Measurements from ENCODE around the gene GEMIN7.

Gene GEMIN7

DNA sequence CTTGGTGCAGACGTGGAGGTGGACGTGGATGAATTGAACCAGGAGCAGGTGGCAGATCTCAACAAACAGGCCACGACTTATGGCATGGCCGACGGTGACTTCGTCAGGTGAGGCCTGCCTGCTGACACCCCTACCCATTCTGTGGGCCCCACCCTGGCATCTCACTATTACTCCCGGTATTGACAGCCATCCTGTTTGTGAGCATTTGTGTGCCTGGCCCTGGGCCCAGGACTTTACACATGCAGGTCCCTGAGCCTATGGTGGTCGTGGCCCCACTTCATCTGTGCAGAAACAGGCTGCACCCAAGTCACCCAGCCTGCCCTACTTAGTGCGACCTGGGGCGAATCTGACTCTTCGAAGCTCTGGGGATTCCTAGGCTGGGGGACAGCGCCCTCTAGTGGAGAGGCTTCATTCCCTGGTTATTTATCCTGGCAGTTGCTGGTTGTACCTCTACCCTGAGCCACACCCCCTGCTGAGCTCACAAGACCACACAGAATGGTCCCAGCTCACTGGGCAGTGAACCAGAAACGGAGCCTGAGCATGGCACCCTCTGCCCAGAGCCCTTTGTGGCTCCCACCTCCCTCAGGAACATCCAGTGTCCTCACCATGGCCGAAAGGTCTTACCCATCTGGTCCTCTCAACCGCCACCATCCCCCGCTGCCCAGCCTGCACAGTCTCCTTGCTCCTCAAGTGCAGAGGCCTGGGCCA, 19.6 kb upstream of the GEMIN7 start:
- H3K9me3 ChIP-seq (ENCODE audit: control insufficient read depth, low read length): no peaks in the 10 kb centered on the region
- no peaks in the 10 kb centered on the region for H3K27me3 ChIP-seq (replicated peaks; ENCODE audit: control insufficient read depth, insufficient read depth, low read length, poor library complexity, severe bottlenecking)
- peak; percentile 61 to 77 (median 67) for DNase-seq
- no peaks in the 10 kb centered on the region for H3K4me1 ChIP-seq (ENCODE audit: control insufficient read depth, insufficient read depth, low read length, poor library complexity, severe bottlenecking)
- H3K4me3 ChIP-seq (ENCODE audit: insufficient read depth, low read depth, low read length, poor library complexity, severe bottlenecking): no peak overlapping the region
- peaks cover 85% of the 10 kb centered on the region for H3K36me3 ChIP-seq (ENCODE audit: control insufficient read depth, insufficient read depth, low read length)
- H3K27ac ChIP-seq (ENCODE audit: insufficient read depth, low read length, poor library complexity, severe bottlenecking): no peak overlapping the region

GRCh38 chr19:45061965-45062364, 17.1 kb upstream of the GEMIN7 start:
- H3K36me3 ChIP-seq (ENCODE audit: control insufficient read depth, insufficient read depth, low read length): peaks cover 78% of the 10 kb centered on the region
- H3K27ac ChIP-seq (ENCODE audit: insufficient read depth, low read length, poor library complexity, severe bottlenecking): no peak overlapping the region
- H3K4me3 ChIP-seq (ENCODE audit: insufficient read depth, low read depth, low read length, poor library complexity, severe bottlenecking): no peak overlapping the region
- H3K9me3 ChIP-seq (ENCODE audit: control insufficient read depth, low read length): no peaks in the 10 kb centered on the region
- H3K4me1 ChIP-seq (ENCODE audit: control insufficient read depth, insufficient read depth, low read length, poor library complexity, severe bottlenecking): no peaks in the 10 kb centered on the region
- H3K27me3 ChIP-seq (replicated peaks; ENCODE audit: control insufficient read depth, insufficient read depth, low read length, poor library complexity, severe bottlenecking): no peaks in the 10 kb centered on the region
- no peak for DNase-seq

DNA sequence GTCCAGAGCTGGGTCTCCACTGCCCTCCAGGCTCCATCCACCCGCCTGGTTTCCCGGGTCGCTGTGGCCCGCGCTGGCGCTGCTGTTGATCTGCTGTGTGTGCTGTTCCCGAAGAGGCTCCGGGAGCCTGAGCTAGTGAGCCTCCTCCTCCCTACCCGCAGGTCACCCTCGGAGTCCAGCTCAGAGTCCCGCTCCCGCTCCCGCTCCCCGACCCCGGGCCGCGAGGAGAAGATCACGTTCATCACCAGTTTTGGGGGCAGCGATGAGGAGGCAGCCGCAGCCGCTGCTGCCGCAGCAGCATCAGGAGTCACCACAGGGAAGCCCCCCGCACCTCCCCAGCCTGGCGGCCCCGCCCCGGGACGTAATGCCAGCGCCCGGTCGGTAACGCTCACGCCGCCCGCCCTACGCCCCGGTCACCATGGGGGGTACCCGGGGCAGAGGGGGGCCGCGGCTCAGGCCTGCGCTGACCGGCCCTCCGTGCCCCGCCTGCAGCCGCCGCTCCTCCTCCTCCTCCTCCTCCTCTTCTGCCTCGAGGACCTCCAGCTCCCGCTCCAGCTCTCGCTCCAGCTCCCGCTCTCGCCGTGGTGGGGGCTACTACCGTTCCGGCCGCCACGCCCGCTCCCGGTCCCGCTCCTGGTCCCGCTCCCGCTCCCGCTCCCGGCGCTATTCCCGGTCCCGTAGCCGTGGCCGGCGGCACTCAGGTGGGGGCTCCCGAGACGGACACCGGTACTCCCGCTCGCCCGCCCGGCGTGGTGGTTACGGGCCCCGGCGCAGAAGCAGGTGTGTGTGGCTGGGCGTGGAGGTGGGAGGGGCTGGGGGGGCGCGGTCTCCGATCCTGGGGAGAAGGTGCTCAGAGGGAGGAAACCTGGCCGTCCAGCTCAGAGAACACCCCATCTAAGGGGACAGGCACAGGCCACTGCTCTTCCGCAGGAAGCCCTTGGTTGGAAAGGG, 14.9 kb upstream of the GEMIN7 start:
- Histone ChIP-seq H3K4me3 (ENCODE audit: insufficient read depth, low read depth, low read length, poor library complexity, severe bottlenecking) (no peak overlapping the region), H3K27ac (ENCODE audit: insufficient read depth, low read length, poor library complexity, severe bottlenecking) (no peak overlapping the region), H3K27me3 (replicated peaks; ENCODE audit: control insufficient read depth, insufficient read depth, low read length, poor library complexity, severe bottlenecking) (no peaks in the 10 kb centered on the region), H3K36me3 (ENCODE audit: control insufficient read depth, insufficient read depth, low read length) (peaks cover 77% of the 10 kb centered on the region), H3K9me3 (ENCODE audit: control insufficient read depth, low read length) (no peaks in the 10 kb centered on the region), H3K4me1 (ENCODE audit: control insufficient read depth, insufficient read depth, low read length, poor library complexity, severe bottlenecking) (no peaks in the 10 kb centered on the region)
- no peak for DNase-seq

DNA sequence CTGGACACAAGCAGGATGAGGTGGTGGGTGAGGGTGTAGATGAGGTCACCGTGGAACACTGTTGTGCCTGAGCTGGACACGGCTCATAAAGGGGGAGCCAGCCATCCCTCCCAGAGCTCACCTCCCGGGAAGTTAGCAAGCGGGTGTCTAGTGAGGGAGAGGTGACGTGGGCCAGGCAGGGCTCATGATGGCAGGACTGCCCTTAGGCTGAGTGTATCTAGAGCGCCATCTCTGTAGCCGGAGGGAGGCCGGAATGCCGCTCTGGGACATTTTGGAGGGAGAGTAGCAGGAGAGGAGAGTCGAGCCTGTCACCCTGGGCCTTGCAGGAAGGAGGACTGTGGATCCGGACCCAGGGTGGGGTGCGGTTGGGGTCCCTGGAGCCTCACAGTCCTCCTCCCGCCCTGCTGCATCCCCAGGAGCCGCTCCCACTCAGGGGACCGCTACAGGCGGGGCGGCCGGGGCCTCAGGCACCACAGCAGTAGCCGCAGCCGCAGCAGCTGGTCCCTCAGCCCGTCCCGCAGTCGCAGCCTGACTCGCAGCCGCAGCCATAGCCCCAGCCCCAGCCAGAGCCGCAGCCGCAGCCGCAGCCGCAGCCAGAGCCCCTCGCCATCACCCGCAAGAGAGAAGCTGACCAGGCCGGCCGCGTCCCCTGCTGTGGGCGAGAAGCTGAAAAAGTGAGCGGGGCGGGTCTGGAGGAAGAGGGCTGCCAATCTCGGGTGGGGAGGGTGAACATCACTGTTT, 12.0 kb upstream of the GEMIN7 start:
- Histone ChIP-seq H3K4me1 (ENCODE audit: control insufficient read depth, insufficient read depth, low read length, poor library complexity, severe bottlenecking) (no peaks in the 10 kb centered on the region), H3K36me3 (ENCODE audit: control insufficient read depth, insufficient read depth, low read length) (peaks cover 78% of the 10 kb centered on the region), H3K27me3 (replicated peaks; ENCODE audit: control insufficient read depth, insufficient read depth, low read length, poor library complexity, severe bottlenecking) (no peaks in the 10 kb centered on the region), H3K27ac (ENCODE audit: insufficient read depth, low read length, poor library complexity, severe bottlenecking) (no peak overlapping the region), H3K9me3 (ENCODE audit: control insufficient read depth, low read length) (no peaks in the 10 kb centered on the region), H3K4me3 (ENCODE audit: insufficient read depth, low read depth, low read length, poor library complexity, severe bottlenecking) (no peak overlapping the region)
- no peak for DNase-seq

GRCh38 chr19:45068041-45068440, 11.0 kb upstream of the GEMIN7 start:
- no peak for DNase-seq
- H3K36me3 ChIP-seq (ENCODE audit: control insufficient read depth, insufficient read depth, low read length): peaks cover 73% of the 10 kb centered on the region
- no peak overlapping the region for H3K4me3 ChIP-seq (ENCODE audit: insufficient read depth, low read depth, low read length, poor library complexity, severe bottlenecking)
- H3K4me1 ChIP-seq (ENCODE audit: control insufficient read depth, insufficient read depth, low read length, poor library complexity, severe bottlenecking): no peaks in the 10 kb centered on the region
- H3K27me3 ChIP-seq (replicated peaks; ENCODE audit: control insufficient read depth, insufficient read depth, low read length, poor library complexity, severe bottlenecking): no peaks in the 10 kb centered on the region
- H3K27ac ChIP-seq (ENCODE audit: insufficient read depth, low read length, poor library complexity, severe bottlenecking): no peak overlapping the region
- H3K9me3 ChIP-seq (ENCODE audit: control insufficient read depth, low read length): no peaks in the 10 kb centered on the region

DNA sequence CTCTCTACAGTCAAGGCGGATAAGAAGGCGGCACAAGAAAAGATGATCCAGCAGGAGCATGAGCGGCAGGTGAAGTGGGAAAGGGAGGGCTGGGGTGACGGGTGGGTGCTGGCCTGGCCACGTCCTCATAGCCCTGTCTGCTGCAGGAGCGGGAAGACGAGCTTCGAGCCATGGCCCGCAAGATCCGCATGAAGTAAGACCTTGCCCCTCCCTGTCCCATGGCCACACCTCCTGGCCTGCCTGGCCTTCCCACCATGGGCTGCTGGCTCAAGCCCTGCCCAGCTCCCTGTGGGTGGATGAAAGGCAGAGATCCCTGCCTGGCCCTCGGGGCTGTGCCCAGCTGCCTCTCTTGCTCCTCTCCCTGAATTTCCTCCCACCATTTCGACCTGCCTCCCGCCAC, 10.0 kb upstream of the GEMIN7 start:
- no peak for DNase-seq
- Histone ChIP-seq H3K4me3 (ENCODE audit: insufficient read depth, low read depth, low read length, poor library complexity, severe bottlenecking) (no peak overlapping the region), H3K27ac (ENCODE audit: insufficient read depth, low read length, poor library complexity, severe bottlenecking) (no peak overlapping the region), H3K27me3 (replicated peaks; ENCODE audit: control insufficient read depth, insufficient read depth, low read length, poor library complexity, severe bottlenecking) (no peaks in the 10 kb centered on the region), H3K9me3 (ENCODE audit: control insufficient read depth, low read length) (no peaks in the 10 kb centered on the region), H3K4me1 (ENCODE audit: control insufficient read depth, insufficient read depth, low read length, poor library complexity, severe bottlenecking) (no peaks in the 10 kb centered on the region), H3K36me3 (ENCODE audit: control insufficient read depth, insufficient read depth, low read length) (peaks cover 67% of the 10 kb centered on the region)

- Histone ChIP-seq H3K36me3 (ENCODE audit: control insufficient read depth, insufficient read depth, low read length) (peaks cover 58% of the 10 kb centered on the region), H3K9me3 (ENCODE audit: control insufficient read depth, low read length) (no peaks in the 10 kb centered on the region), H3K4me3 (ENCODE audit: insufficient read depth, low read depth, low read length, poor library complexity, severe bottlenecking) (no peak overlapping the region), H3K27ac (ENCODE audit: insufficient read depth, low read length, poor library complexity, severe bottlenecking) (no peak overlapping the region), H3K27me3 (replicated peaks; ENCODE audit: control insufficient read depth, insufficient read depth, low read length, poor library complexity, severe bottlenecking) (no peaks in the 10 kb centered on the region), H3K4me1 (ENCODE audit: control insufficient read depth, insufficient read depth, low read length, poor library complexity, severe bottlenecking) (no peaks in the 10 kb centered on the region)
- DNase-seq: no peak
Observed at GRCh38 chr19:45070214-45070613, 8.8 kb upstream of the GEMIN7 start.

DNA sequence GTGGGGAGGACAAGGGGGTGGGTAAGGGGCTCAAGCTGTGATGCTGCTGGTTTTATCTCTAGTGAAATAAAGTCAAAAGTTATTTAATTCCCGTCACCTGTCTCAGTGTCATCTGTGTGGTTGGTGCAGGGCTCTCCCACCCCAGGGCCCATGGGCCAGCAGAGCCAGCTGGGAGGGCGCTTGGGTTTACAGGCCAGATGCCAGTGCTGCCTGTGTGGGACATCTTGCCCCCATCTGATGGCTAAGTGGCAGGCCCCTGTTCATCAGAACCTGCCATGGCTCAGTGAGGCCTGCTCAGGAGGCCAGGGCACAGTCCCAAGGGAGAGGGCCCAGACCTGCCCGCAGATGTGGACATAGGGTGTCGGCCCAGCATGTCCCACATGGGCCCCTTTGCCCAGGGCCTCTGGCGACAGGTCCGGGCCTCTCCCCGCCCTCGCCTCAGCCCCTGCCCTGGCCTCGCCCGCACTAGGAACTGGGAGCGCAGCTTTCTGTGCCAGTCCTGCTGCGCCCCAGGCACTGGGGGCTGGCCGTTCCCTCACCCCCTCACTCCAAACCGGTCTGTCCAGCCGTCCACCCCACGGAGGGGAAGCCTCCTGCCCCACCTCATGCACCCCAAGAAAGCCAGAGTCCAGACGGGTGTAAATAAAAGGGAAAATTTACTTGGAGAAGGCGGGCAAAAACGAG, 8.1 kb upstream of the GEMIN7 start:
- no peak overlapping the region for H3K27ac ChIP-seq (ENCODE audit: insufficient read depth, low read length, poor library complexity, severe bottlenecking)
- DNase-seq: no peak
- no peaks in the 10 kb centered on the region for H3K9me3 ChIP-seq (ENCODE audit: control insufficient read depth, low read length)
- H3K27me3 ChIP-seq (replicated peaks; ENCODE audit: control insufficient read depth, insufficient read depth, low read length, poor library complexity, severe bottlenecking): no peaks in the 10 kb centered on the region
- peaks cover 6% of the 10 kb centered on the region for H3K4me1 ChIP-seq (ENCODE audit: control insufficient read depth, insufficient read depth, low read length, poor library complexity, severe bottlenecking)
- H3K4me3 ChIP-seq (ENCODE audit: insufficient read depth, low read depth, low read length, poor library complexity, severe bottlenecking): no peak overlapping the region
- H3K36me3 ChIP-seq (ENCODE audit: control insufficient read depth, insufficient read depth, low read length): peaks cover 50% of the 10 kb centered on the region

- peaks cover 8% of the 10 kb centered on the region for H3K4me1 ChIP-seq (ENCODE audit: control insufficient read depth, insufficient read depth, low read length, poor library complexity, severe bottlenecking)
- no peak overlapping the region for H3K4me3 ChIP-seq (ENCODE audit: insufficient read depth, low read depth, low read length, poor library complexity, severe bottlenecking)
- H3K27me3 ChIP-seq (replicated peaks; ENCODE audit: control insufficient read depth, insufficient read depth, low read length, poor library complexity, severe bottlenecking): no peaks in the 10 kb centered on the region
- H3K36me3 ChIP-seq (ENCODE audit: control insufficient read depth, insufficient read depth, low read length): peaks cover 50% of the 10 kb centered on the region
- no peak overlapping the region for H3K27ac ChIP-seq (ENCODE audit: insufficient read depth, low read length, poor library complexity, severe bottlenecking)
- no peak for DNase-seq
- no peaks in the 10 kb centered on the region for H3K9me3 ChIP-seq (ENCODE audit: control insufficient read depth, low read length)
Observed at GRCh38 chr19:45071545-45071938, 7.5 kb upstream of the GEMIN7 start.
